ENCODE data around the gene HMCES.
A peak's percentile ranks its signal among the peaks of the same experiment; 100 is the strongest.
"Not testable (repeated sequence)": the region's sequence is repeated elsewhere in the genome, so short reads cannot be mapped to it uniquely, and the experiment has no call there.

Gene HMCES

DNA sequence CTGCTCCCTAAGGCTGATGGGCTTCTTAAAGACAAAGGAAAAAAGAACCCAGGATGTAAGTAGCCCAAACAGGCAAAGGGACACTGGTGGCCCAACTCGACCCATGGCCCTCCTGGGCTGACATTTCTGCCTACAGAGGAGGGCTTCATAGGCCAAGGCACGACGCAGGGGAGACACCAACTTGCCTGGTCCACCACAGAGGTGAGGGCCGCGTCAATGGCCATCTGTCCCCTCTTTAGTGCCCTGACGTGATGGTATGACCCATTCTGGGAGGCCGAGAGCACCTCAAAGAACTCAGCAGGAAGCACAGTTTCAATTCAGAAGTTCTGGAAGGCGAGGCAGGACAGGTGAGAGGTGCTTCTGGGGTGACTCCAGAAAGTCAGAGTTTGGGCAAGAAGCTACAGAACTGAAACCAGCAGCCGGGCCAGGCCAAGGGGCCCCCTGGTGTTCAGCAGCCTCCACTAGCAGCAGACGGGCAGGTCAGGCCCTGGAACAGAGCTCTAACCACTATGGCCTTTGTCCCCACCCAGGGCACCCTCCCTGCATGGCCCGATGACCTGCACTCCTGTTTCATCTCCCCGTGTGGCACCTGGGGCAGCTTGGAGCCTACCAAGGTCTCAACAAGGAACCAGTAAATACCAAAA, 45.1 kb downstream of the HMCES start:
- peak in 1 of 2 donors; percentile 32 for DNase-seq

DNA sequence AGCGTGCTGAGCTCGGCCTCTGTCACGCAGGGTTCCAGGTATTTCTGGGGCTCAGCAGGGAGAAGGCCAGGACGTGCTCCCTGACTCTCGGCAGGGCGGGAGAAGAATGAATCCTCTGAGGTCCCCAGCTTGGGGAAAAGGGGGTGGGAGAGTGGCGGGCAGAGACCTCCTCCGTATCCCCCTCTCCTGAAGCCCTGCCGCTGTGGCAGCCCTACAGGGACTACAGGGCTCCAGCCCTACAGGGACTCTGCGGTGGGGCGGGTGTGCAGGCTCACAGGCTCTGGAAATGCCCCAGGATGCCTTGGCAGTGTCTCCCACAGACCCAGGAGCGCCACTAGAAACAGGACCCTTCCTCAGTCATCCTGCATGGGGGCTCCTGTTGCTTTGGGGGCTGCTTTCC, 46.2 kb downstream of the HMCES start:
- no peak for DNase-seq

DNA sequence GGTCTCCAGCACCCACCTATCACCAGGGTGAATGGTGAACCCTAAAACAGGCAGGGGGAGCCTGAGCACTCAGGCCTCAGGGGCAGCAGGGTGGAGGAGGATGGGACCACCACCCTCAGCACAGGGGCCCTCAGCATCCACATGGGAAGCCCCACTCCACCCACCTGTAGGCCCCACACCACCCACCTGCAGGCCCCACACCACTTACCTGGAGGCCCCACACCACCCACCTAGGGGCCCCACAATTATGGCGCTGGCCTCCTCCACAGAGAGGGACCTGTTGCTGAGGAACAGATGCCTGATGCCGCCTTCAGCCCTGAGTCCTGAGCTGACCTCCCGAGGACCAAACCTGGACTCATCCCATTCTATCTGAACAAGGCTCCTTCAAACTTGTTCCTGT, 46.7 kb downstream of the HMCES start:
- no peak for DNase-seq

DNA sequence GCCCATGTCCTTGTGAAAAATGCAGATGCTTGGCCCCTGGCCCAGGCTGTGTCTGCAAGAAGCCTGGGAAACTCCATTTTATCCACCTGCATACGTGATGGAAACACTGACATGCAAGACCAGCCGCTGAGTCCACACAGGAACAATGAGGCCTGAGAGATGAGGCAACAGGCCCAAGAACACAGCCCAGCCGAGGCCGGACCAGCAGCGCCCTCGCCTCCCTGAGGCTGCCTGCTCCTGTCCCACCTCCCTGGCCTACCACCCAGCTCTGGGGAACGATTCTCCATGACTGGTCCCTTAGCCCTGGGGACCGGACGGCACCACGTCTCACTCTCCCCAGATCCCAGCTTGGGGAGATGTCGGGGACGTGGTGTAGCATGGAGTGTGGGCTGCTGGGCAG, 47.5 kb downstream of the HMCES start:
- DNase-seq = no peak

DNA sequence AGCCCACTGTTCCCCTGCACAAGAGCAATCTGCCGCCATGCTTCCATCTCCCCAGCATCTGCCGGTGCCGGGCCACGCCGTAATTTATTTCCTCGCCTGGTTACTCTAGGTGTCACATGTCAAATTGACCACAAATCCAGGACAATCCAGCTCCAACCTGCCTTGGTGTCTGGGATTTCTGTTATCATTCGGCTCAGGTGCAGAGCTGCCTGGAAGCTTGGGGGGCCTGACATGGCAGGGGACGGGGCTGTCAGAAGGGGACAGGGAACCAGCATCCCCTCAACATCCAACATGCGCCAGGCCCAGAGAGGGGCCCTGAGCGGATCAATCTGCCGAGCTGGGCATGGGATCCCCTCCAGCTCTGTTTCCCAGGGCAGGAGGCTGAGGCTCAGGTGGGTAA, 47.9 kb downstream of the HMCES start:
- no peak for DNase-seq

DNA sequence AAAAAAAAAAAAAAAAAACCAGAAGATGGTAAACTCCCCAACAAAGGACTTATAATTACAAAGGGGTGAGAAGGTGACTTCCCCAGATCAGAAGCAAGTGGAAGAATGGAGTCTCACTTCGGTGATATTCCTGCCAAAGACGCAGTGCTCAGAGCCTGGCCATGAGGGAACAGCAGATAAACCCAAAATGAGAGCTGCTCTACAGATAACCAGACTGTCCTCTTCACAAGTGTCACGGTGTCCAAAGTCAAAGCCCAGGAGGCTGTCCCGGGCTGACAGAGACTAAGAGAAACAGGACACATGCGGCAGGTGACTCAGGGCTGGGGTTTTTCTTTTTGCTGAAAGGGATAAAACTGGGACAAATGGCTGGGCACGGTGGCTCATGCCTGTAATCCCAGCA, 48.8 kb downstream of the HMCES start:
- DNase-seq = no peak

DNA sequence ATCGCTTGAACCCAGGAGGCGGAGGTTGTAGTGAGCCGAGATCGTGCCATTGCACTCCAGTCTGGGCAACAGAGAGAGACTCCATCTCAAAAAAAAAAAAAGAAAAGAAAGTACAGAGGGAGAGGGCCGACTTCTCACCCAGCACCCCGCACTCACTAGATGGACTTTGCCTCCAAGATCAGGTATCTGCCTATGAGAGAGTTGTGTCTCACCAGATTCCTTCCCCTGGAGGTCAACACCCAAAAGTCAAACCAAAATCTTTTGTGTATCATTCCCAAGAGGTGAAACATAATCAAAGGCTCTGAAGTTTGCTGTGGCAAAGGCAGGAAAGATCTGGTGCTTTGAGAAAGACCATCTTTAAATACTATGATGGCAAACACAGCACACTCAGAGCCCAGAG, 51.2 kb downstream of the HMCES start:
- DNase-seq = no peak

DNA sequence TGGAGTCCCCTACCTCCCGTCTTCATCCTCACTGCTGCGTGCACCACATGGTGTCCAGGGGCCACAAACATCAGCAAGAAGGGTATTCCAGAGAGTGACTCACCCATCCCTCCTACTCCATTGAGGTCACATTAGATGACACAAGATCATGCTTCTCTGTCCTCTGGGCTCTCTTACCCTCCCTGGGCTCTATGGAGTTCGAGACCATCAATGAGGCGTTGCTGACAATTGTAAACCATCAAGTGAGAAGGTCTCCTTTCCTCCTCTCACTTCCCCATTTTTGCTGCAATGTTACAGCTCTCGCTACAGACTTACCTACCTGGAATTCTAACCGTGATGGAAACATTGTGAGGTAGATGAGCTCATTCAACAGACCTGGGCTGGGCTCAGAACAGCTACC, 51.7 kb downstream of the HMCES start:
- no peak for DNase-seq

DNA sequence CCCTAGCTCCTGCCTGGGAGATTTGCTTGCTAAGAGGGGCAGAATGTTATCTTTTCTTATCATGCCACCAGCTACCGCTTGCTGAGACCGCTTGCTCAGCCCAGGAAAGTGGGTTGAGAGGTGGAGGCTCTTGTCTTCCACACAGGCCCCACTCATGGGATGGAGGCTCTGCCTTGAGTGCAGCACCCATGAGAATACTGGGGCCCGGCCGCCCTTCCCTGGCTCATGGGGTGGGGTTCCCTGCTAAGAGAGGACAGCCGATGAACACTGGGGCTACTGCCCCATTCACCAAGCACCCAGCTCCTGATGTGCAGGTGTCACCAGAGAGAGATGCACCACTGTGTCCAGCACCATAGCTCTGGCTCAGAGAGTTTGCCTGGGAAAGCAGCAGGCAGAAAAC, 55.2 kb downstream of the HMCES start:
- no peak for DNase-seq

DNA sequence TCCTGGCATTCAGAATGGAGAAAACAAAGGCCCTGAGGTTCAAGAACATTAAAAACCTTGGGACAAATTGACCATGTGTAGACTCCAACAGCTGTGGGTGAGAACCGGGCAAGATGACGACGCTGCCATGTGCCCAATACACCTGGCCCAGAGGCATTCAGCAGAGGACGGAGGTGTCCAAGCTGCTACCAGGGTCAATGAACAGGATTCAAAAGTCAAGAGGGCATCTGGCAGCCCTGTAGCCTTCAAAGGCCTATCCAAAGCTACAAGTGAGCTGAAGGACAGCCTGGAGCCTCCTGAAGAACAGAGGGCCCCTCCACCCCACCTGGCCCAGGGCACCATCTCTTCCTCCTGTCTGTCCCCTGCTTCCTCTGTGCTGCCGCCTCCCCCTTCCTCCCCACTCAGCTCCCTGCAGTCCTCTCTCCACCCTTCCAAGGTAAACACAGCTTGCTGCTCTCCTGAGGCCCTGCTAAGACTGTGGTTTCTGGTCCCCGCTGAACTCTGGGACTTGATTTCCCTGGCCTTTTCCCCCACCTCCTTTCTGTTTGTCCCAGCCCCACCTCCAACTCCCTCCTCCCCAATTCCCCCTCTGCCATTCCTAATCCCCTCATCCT, 57.5 kb downstream of the HMCES start:
- no peak for DNase-seq

DNA sequence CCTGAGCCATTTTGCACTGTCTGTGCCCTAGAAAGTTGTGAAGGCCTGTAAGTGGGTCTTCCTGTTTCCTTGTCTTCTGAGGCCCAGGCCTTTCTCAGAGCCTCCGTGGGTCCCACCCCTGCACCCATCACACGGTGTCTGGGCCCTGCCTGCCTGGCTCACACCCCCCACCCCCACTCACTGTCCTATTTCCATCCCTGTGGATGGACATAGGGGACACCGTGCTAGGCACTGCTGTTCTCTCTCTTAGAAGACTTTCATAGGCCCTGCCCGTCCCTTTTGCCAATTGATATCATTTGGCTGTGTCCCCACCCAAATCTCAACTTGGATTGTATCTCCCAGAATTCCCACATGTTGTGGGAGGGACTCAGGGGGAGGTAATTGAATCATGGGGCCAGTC, 59.0 kb downstream of the HMCES start:
- not testable (repeated sequence) for DNase-seq

DNA sequence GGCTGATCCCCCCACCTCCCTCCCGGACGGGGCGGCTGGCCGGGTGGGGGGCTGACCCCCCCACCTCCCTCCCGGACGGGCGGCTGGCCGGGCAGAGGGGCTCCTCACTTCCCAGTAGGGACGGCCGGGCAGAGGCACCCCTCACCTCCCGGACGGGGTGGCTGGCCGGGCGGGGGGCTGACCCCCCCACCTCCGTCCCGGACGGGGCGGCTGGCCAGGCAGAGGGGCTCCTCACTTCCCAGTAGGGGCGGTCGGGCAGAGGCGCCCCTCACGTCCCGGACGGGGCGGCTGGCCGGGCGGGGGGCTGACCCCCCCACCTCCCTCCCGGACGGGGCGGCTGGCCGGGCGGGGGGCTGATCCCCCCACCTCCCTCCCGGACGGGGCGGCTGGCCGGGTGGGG, 60.5 kb downstream of the HMCES start:
- not testable (repeated sequence) for DNase-seq

DNA sequence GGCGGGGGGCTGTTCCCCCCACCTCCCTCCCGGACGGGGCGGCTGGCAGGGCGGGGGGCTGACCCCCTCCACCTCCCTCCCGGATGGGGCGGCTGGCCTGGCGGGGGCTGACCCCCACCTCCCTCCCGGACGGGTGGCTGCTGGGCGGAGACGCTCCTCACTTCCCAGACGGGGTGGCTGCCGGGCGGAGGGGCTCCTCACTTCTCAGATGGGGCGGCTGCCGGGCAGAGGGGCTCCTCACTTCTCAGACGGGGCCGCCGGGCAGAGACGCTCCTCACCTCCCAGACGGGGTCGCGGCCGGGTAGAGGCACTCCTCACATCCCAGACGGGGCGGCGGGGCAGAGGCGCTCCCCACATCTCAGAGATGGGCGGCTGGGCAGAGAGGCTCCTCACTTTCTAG, 61.2 kb downstream of the HMCES start:
- not testable (repeated sequence) for DNase-seq

DNA sequence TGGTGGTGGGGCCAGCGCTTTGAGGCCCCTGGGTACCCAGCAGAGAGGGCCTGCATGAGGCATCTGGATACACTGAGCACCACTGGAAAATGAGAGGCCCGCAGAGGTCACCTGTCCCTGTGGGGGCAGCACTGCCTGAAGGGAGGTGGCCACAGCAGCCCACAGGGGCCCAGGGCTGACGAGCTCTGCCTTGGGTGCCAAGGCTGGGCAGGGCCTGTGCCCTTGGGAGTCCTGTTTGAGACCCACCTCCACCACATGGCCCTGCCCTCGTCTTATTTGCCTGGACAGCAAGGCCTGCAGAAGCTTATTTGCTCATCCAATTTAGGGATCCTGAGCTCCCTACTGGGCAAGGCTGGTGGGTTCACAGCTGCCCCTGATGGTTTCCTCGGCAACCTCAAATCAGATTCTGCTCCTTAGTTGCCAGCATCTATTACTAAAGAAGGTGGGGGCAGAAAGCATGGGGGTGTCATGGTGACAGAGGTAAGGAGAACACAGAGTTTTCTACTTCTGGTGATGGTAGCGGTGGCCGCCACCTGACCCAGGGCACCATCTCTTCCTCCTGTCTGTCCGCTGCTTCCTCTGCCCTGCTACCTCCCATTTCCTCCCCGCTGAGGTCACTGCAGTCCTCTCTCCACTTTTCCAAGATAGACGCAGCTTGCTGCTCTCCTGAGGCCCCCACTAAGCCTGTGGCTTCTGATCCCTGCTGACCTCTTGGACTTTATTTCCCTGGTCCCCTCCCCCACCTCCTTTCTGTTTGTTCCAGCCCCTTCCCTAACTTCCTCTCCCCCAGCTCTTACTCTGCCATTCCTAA, 62.9 kb downstream of the HMCES start:
- no peak for DNase-seq

DNA sequence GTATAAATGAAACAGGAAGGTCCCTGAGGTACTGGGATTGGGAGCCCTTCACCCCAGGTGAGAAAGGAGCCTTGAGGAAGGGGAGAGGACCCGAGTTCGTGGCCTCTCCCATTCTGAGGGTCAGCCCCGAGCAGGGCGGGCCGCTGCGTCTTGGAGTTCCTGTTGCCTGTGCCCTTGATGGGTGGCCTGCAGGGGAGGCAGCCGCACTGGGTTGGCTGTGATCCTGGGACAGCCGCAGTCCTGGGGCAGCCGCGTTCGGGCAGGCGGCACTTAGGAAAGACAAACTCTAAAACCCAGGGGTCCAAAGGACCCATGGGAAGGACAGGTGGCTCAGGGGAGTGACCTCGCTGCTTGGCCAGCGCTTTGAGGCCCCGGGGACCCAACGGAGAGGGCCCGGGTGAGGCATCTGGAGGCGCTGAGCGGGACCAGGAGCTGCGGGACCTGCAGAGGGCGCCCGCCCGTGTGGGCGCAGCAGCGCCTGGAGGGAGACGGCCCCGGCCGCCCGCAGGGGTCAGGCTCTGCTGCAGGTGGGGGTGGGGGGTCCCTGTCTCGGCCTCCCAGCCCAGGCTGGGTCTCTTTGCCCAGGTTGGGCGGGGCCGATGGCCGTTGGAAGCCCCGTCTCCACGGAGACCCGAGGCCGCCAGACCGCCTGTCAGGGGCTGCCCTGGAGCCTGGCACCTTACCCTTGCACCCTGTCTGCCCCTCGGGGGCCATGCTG, 65.1 kb downstream of the HMCES start:
- DNase-seq = peak; percentile 12 to 31

DNA sequence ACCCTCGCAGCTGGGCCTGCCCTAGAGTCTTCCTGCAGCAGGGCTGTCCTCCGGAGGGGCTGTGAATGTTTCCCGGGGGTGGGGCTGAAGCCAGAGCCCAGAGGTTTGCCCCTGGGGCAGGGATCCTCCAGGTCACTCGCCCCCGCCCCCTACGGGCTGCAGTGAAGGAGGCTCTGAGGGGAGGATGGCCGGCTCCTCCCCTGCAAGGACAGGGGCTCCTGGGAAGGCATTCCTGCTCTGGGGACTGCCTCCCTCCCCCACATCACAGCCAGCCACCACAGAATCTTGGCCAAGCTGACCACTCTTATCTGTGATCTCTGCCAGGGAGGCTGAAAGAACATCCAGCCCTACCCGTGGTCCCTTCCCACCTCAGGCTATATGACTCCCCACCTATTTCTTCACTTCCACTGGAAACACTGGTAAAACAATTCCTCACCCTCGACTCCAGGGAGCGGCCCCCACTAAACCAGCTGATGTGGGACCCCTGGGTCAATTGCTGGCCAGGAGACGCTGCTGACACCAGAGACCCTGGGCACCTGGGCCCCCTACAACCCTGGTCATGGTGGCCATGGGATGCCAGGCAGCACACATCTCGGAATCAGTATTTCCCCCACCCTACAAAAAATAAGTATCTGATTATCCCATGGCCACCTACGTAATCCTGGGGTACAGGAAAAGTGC, 66.0 kb downstream of the HMCES start:
- DNase-seq = no peak

DNA sequence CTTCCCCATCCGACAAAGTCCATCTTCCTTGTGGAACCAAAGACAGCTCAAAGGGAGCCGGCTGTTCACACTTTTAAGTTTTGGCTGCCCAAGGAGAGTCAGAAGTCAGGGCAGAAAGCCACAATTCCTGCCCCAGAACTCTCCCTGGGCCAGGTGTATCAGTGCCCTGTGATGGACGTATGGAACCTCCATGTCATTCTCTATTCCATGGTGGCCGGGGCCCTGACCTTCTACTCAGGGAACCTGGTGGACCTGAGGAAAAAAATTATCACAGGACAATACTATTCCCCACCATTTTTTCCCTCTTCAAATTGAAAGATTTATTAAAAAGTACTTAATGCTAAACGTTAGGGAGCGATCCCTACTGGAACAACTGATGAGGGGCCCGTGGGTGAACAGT, 66.6 kb downstream of the HMCES start:
- no peak for DNase-seq

DNA sequence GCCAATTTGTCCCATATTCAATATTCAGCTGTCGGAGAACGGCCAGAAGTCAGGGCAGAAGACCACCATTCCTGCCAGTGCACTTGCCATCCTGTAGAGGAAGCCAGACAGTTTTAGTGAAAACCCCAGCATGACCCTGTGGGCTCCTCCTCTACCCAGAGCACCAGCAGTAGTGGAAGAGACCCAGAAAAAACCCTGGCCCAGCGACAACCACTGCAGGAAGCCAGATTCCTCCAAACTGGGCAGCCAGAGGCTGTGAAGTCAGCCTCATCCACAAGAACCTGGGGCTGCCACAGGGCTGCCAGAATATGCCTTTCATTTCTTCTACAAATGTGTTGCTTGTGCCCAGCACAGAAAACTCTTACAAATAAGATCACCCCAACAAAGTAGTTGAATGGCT, 67.3 kb downstream of the HMCES start:
- no peak for DNase-seq

DNA sequence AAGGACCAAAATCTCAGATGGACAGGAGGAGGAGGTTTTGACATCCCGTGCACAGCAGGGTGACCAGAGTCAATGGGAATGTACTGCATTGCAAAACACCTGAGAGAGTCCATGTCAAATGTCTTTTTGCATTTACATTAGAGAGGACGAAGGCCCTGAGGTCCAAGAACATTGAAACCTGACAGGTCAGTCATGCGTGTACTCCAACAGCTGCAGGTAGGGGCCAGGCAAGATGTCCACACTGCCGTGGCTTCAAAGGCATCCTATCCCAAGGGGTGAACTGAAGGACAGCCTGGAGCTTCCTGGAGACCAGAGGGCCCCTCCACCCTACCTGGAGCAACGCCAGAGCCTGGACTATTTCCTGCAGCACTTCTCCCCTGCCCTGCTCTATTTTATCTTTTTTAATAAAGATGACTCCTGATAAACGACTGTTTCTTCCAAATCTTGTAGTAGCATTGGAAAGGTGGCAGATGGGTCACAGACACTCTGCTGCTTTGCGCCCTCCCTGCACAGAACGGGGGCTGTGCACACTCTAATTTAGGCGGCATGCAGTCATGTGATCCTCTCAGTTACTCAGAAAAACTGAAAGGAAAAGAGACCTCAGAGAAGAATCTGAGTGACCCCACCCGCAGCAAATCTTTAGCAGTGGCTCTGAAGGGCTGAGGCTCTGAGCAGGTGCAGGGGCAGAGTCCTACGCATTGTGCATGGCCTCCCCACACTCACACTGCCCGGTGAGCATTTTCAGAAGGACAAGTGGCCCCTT, 68.2 kb downstream of the HMCES start:
- no peak for DNase-seq

DNA sequence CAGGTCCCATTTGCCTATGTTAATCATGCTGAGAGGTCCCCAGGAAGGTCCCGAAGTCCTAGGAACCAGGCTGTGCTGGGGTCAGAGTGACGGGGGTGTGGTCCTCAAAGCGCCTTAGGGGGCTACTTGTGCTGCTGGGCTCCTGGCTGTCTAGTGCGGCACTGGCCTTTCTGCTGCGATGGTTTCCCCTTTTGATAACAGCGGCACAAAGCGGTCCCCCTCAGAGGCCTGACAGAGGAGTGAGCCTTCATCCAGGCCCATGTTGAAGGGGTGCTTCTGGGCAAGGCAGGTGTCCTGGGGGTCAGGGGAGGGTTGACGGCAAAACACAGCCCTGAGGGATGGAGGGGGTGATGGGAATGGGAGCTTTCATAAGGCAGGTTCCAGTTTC, 68.8 kb downstream of the HMCES start:
- DNase-seq = no peak

DNA sequence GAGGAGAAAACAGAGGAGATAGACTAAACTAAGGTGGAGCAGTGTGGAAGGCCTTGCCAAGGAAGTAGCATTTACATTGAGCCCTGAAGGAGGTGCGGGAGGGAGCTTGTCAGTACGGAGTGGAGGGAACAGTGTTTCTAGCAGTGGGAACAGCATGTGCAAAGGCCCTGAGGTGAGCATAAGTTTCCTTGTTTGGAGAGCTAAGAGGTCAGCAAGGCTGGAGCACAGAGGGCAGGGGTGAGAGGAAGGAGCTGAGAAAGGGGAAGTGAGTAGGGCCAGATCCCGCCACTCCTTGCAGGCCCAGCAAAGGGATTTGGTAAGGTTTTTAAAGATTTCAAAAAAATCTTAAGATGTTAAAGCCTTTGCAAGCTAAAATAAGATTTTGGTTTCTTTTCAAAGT, 70.1 kb downstream of the HMCES start:
- DNase-seq = no peak

DNA sequence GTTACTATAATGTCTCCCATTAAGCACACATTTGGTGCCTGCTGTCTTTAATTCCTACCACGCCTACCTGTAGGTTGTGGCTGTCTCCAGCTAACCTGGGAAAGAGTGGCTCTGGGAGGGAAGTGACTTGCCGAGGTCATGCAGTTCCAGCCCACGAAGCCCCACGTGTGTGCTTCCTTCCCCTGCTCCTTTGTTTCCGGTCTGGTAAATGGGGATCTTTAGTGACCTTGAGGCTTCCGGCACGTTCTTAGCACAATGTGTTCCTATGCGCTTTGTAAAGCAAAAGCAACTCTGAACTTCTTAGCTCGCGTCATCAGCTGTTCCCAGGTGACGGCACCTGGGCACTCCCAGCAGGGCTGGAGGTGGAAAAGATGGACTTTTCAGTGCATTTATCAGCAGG, 70.5 kb downstream of the HMCES start:
- DNase-seq = not testable (repeated sequence)
